HepG2 (cell line): ENCODE measurements around the gene RHEBL1. TPM values are rescaled to one million over a fixed set of nuclear protein-coding genes. Genes with fewer than 3 reads are reported as not detected.

ENCODE experiments used
- ATAC-seq: fragments of 200-7000 bp; cut with Tn5 transposase; 3 replicates; pipeline ENCODE4 v1.9.1; 2020; ENCODE audit warnings: mild to moderate bottlenecking, moderate library complexity
- BruUV-seq: library from RNA; stranded (reverse); fragments of 400-500 nt; replicated peaks from 2 replicates; lab custom pipeline; 2021; lab: Mats Ljungman, UMichigan
- CTCF ChIA-PET: fragments of 300-600 bp; formaldehyde crosslinking; extraction: SDS; loops from one replicate; lab custom pipeline; 2021; ENCODE audit warnings: low total read pairs, inconsistent platforms, low intra/inter-chr PET ratio; lab: Yijun Ruan, JAX
- POLR2A ChIA-PET: fragments of 350-600 bp; sonication (Branson Sonifier 250); formaldehyde crosslinking; loops from one replicate; lab custom pipeline; 2020; ENCODE audit warnings: antibody characterized with exemption, inconsistent platforms; lab: Yijun Ruan, JAX
- DNase-seq: peaks from one replicate; pipeline ENCODE4 v3.0.0-alpha.2; 2015; ENCODE audit warnings: low spot score
- FAIRE-seq: peaks from 3 replicates; lab custom pipeline; 2011; peaks lifted over from hg19 to GRCh38; lab: Jason Lieb, UNC
- H2AFZ ChIP-seq: one replicate; pipeline ENCODE4 v1.6.1; 2011; ENCODE audit warnings: low read length, inconsistent platforms
- H3K27ac ChIP-seq: fragments of 300-600 bp; 3 replicates; pipeline ENCODE4 v1.8.0; 2011; ENCODE audit warnings: mixed run types, mild to moderate bottlenecking, mixed read lengths, low read length, inconsistent platforms; ENCODE audit not compliant: insufficient read depth; ENCODE audit errors: extremely low read length
- H3K27me3 ChIP-seq, 2 experiments: fragments of 200-600 bp in 1 of 2; 2 replicates in 1 of 2; 3 replicates in 1 of 2; pipeline versions ENCODE4 v1.6.0 to v1.8.0; 2011; ENCODE audit warnings: low read length in 2 of 2, mild to moderate bottlenecking in 2 of 2, moderate library complexity in 2 of 2, inconsistent platforms in 1 of 2; ENCODE audit not compliant: insufficient read depth in 2 of 2, control insufficient read depth in 1 of 2
- H3K36me3 ChIP-seq, 2 experiments: fragments of 200-600 bp in 1 of 2; replicated peaks in 1 of 2; 2 replicates in 1 of 2; 3 replicates in 1 of 2; pipeline versions ENCODE4 v1.5.1 to v1.8.0; 2011; ENCODE audit warnings: low read length in 2 of 2, inconsistent platforms in 1 of 2; ENCODE audit not compliant: insufficient read depth in 2 of 2, control insufficient read depth in 1 of 2
- H3K4me1 ChIP-seq: 2 replicates; pipeline ENCODE4 v1.5.1; 2012; ENCODE audit warnings: low read length, inconsistent platforms; ENCODE audit not compliant: insufficient read depth
- H3K4me2 ChIP-seq: 2 replicates; pipeline ENCODE4 v1.6.0; 2011; ENCODE audit warnings: low read depth, low read length, inconsistent platforms
- H3K4me3 ChIP-seq, 3 experiments: fragments of 200-600 bp in 1 of 3; sonication (generic), shearing (Covaris generic) in 1 of 3; replicated peaks in 1 of 3; 2 replicates each; pipeline ENCODE4 v1.5.1; 2011 to 2016; ENCODE audit warnings: low read length in 3 of 3, inconsistent platforms in 2 of 3, low read depth in 2 of 3, mild to moderate bottlenecking in 2 of 3, control low read depth in 1 of 3, mixed read lengths in 1 of 3; ENCODE audit not compliant: insufficient read depth in 1 of 3
- H3K79me2 ChIP-seq: one replicate; pipeline ENCODE4 v1.6.1; 2011; ENCODE audit warnings: low read length, inconsistent platforms; ENCODE audit not compliant: insufficient read depth
- H3K9ac ChIP-seq: 2 replicates; pipeline ENCODE4 v1.6.0; 2011; ENCODE audit warnings: mild to moderate bottlenecking, low read depth, low read length, inconsistent platforms; ENCODE audit not compliant: insufficient read depth
- H3K9me3 ChIP-seq: 2 replicates; pipeline ENCODE4 v1.5.1; 2012; ENCODE audit warnings: mild to moderate bottlenecking, low read length
- H4K20me1 ChIP-seq: 2 replicates; pipeline ENCODE4 v1.6.0; 2011; ENCODE audit warnings: inconsistent platforms, mild to moderate bottlenecking, low read length, moderate library complexity; ENCODE audit not compliant: insufficient read depth
- ATRX ChIP-seq: sonication (generic); formaldehyde crosslinking; IDR thresholded peaks from 2 replicates; pipeline ENCODE4 v1.4.0; 2020; ENCODE audit warnings: missing genetic modification reagents, borderline replicate concordance
- CBX5 ChIP-seq: sonication (generic); formaldehyde crosslinking; IDR thresholded peaks from 2 replicates; pipeline ENCODE4 v1.4.0; 2020; ENCODE audit warnings: missing genetic modification reagents, borderline replicate concordance
- DBP ChIP-seq: sonication (generic); formaldehyde crosslinking; IDR thresholded peaks from 2 replicates; pipeline ENCODE4 v1.4.0; 2020; ENCODE audit warnings: missing genetic modification reagents; ENCODE audit errors: not compliant biosample characterization
- SRSF4 ChIP-seq: fragments of 200-400 bp; formaldehyde crosslinking; IDR thresholded peaks from one replicate; pipeline ENCODE4 v1.6.1; 2018; ENCODE audit warnings: mild to moderate bottlenecking, low read depth, low read length, moderate library complexity; ENCODE audit not compliant: poor library complexity, severe bottlenecking
- U2AF2 ChIP-seq: fragments of 200-400 bp; formaldehyde crosslinking; IDR thresholded peaks from 2 replicates; pipeline ENCODE4 v1.6.1; 2017; ENCODE audit warnings: low read depth, mild to moderate bottlenecking, low read length
- ZBTB3 ChIP-seq: sonication (generic); formaldehyde crosslinking; IDR thresholded peaks from 2 replicates; pipeline ENCODE4 v1.4.0; 2020; ENCODE audit warnings: low read depth, mild to moderate bottlenecking, moderate library complexity, missing genetic modification reagents, borderline replicate concordance
- ZBTB8A ChIP-seq: sonication (generic); formaldehyde crosslinking; IDR thresholded peaks from 2 replicates; pipeline ENCODE4 v1.4.0; 2020; ENCODE audit warnings: mild to moderate bottlenecking, low read depth, missing genetic modification reagents, borderline replicate concordance
- ZNF512B ChIP-seq: sonication (generic); formaldehyde crosslinking; IDR thresholded peaks from 2 replicates; pipeline ENCODE4 v1.5.1; 2020; ENCODE audit warnings: missing genetic modification reagents, mild to moderate bottlenecking, borderline replicate concordance
- ZNF850 ChIP-seq: sonication (generic); formaldehyde crosslinking; conservative IDR thresholded peaks from 2 replicates; pipeline ENCODE4 v1.9.0; 2021; ENCODE audit warnings: mild to moderate bottlenecking, missing genetic modification reagents
- WGBS: methylation state at CpG from one replicate; pipeline ENCODE4 v1.1.6; 2017; ENCODE audit warnings: low lambda C conversion rate; 5-methylcytosine and 5-hydroxymethylcytosine counted together
- in situ Hi-C: cut with HindIII; loops from 2 replicates; pipeline ENCODE4 v1.10.0; 2017; ENCODE audit warnings: low pct_unique_long_range_greater_than_20kb; ENCODE audit not compliant: extremely low pct_ligation_motif_present
- intact Hi-C: fragments of 100-400 bp; cut with micrococcal nuclease; formaldehyde crosslinking; loops from one replicate; pipeline ENCODE4 v1.10.0; 2022; ENCODE audit not compliant: unreplicated experiment
- polyA plus RNA-seq, 8 experiments: library from polyadenylated mRNA; depleted of rRNA in 3 of 8; stranded (reverse) in 7 of 8; unstranded in 1 of 8; fragments of >200 nt; fragmentation: Illumina TruSeq in 4 of 8; extraction: Trizol in 4 of 8; gene quantifications; 2 replicates each; pipeline versions ENCODE4 v1.2.1 to v1.2.3, GENCODE V29; 2011 to 2016; ENCODE audit warnings: low read depth in 4 of 8, missing spikeins in 1 of 8, mixed read lengths in 1 of 8; ENCODE audit not compliant: insufficient read depth in 1 of 8
- total RNA-seq, 5 experiments: library from RNA; depleted of rRNA; stranded (reverse); fragments of >200 nt; fragmentation: Illumina TruSeq; extraction: Trizol; gene quantifications; 2 replicates each; pipeline ENCODE4 v1.2.3, GENCODE V29; 2016; ENCODE audit warnings: low read depth in 1 of 5
- TF ChIP-seq, protein P1 (sequence below): sonication (generic); formaldehyde crosslinking; IDR thresholded peaks from 2 replicates; pipeline ENCODE4 v1.9.0; 2021; ENCODE audit warnings: missing genetic modification reagents, borderline replicate concordance

Gene RHEBL1
- total and polyA plus RNA-seq, 2 of the 13 experiments (the other 11 are each of a cell fraction or from before 2014, with no cell fraction given), result 1.4 to 2.5 TPM

DNA sequence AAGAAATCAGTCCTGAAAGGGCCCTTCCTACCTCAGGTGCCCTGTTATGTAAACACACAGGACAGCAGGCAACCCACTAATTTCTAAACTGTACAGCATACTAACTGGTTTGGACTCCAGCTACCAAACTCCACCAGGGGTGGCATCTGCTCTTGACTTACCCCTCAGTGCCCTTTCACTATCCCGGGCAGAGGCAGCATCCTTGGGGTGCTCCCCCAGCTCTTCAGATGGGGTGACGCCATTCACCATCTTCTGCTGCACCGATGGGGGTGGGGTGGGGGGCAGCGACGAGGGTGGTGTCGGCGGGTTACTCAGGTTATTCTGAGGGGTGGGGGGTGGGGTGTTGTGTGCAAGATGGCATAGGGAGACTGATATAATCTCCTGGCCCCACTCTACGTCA is 39.7 kb downstream of the RHEBL1 start:
- H3K4me3 ChIP-seq, result no peak overlapping the region
- ChIA-PET CTCF (no interaction called here), POLR2A (interaction anchor here (1.0 to 1.5 kb wide), 2 partner anchors 9 to 14 kb away, joined by 3 to 4 read pairs; no protein-coding TSS in a partner anchor)
- WGBS, result 100% methylated on average over 5 of the region's 8 CpGs
- H3K9ac ChIP-seq, result no peak overlapping the region
- H2AFZ ChIP-seq, result no peak overlapping the region
- no peaks in the 10 kb centered on the region for H3K27me3 ChIP-seq
- no peak for FAIRE-seq
- BruUV-seq, result no TSS peak
- H3K4me1 ChIP-seq, result no peaks in the 10 kb centered on the region
- H4K20me1 ChIP-seq, result no peaks in the 10 kb centered on the region
- ATAC-seq, result no peak
- TF ChIP-seq, protein P1, sequence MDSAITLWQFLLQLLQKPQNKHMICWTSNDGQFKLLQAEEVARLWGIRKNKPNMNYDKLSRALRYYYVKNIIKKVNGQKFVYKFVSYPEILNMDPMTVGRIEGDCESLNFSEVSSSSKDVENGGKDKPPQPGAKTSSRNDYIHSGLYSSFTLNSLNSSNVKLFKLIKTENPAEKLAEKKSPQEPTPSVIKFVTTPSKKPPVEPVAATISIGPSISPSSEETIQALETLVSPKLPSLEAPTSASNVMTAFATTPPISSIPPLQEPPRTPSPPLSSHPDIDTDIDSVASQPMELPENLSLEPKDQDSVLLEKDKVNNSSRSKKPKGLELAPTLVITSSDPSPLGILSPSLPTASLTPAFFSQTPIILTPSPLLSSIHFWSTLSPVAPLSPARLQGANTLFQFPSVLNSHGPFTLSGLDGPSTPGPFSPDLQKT (CRISPR knock-in tag), result no peak
- TF ChIP-seq U2AF2 (no peak), DBP (CRISPR knock-in tag) (no peak)
- H3K4me2 ChIP-seq, result no peak overlapping the region
- no peaks in the 10 kb centered on the region for H3K9me3 ChIP-seq
- H3K27ac ChIP-seq, result no peak overlapping the region
- no peak for DNase-seq
- H3K36me3 ChIP-seq, result peaks cover 48 to 91% of the 10 kb centered on the region in 2 experiments
- no peaks in the 10 kb centered on the region for H3K79me2 ChIP-seq
- intact Hi-C loops (no loop called here), in situ Hi-C loops (no loop called here)

DNA sequence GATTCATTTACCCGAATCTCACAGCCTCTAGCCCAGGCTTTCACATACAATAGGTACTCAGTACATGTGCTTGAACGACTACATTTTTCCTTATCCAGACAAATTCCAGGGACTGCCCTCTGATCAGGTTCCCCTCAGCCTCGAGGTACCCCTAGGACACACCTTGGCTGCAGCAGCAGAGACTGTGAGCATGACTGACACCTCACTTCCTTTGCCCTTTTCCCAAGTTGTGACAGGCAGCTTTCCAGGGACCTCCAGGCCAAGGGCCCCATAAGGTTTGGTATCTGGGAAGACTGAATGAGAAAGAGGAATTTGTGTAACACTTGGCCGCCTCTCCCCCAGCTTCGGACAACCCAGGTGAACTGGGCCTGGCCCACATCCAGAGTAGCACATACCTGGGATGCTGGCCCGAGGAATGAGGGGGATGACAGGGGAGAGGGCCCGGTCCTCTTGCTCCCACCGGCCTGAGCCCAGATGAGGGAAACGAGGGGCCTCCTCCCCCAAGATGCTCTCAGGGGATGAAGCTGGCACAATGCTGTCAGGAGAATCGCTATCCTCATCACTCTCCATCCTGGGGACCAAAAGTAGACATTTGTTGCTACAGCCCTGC is 41.0 kb downstream of the RHEBL1 start:
- DNase-seq, result no peak
- intact Hi-C loops (no loop called here), in situ Hi-C loops (no loop called here)
- H3K79me2 ChIP-seq, result no peaks in the 10 kb centered on the region
- no peaks in the 10 kb centered on the region for H3K4me1 ChIP-seq
- ChIA-PET POLR2A (no interaction called here), CTCF (no interaction called here)
- BruUV-seq, result no TSS peak
- H4K20me1 ChIP-seq, result no peaks in the 10 kb centered on the region
- no peak overlapping the region for H3K27ac ChIP-seq
- H3K9me3 ChIP-seq, result no peaks in the 10 kb centered on the region
- H3K9ac ChIP-seq, result no peak overlapping the region
- H3K27me3 ChIP-seq, result no peaks in the 10 kb centered on the region
- H2AFZ ChIP-seq, result no peak overlapping the region
- no peak overlapping the region for H3K4me3 ChIP-seq
- no peak for FAIRE-seq
- H3K4me2 ChIP-seq, result no peak overlapping the region
- WGBS, result 97% methylated on average over 7 of the region's 10 CpGs
- ATAC-seq, result no peak
- H3K36me3 ChIP-seq, result peaks cover 43 to 88% of the 10 kb centered on the region in 2 experiments
- TF ChIP-seq ATRX (CRISPR knock-in tag) (no peak), ZBTB8A (CRISPR knock-in tag) (no peak), SRSF4 (no peak), ZNF850 (CRISPR knock-in tag) (no peak), ZNF512B (CRISPR knock-in tag) (no peak), ZBTB3 (CRISPR knock-in tag) (no peak), CBX5 (CRISPR knock-in tag) (no peak)
